ENCODE measurements around the gene MLLT6.

DNA sequence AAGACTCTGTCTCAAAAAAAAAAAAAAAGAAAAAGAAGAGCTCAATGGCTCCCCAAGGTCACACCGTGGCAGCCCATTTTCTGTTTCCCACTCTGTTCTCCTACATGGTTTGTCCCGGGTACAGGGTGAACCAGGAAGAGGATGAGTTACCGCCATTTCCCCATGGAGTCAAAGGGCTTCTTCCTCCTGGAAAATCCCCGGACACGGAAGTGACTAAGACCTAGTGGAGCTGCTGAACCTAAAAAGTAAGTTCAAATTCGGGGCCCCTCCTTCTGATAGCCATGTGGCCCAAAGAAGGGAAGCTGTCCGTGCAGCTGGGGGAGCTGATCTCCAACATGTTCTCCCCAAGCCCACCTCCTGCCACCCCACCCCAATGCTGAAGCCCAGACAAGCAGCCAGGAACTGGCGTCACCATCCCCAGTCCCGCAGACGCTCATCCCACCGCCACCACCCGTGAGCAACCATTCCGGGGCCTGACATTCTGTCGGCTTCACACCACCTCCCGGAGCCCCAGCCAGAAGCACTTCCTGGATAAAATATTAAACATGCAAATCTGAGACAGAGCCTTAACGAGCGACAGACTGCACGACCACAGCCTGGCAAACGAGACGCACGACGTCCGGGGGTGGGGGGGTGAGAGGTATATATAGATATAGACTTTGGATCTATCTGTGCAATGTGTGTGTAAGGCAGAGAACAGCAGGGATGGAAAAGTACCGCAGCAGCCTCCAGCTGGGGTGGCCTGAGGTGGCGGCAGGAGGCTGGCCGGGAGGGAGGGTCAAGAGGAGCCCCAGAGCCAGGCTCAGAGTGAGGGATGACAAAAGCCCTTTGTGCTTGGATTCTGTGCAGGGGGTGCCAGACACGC lies 47.9 kb upstream of the MLLT6 start:
- TF ChIP-seq, protein P1, sequence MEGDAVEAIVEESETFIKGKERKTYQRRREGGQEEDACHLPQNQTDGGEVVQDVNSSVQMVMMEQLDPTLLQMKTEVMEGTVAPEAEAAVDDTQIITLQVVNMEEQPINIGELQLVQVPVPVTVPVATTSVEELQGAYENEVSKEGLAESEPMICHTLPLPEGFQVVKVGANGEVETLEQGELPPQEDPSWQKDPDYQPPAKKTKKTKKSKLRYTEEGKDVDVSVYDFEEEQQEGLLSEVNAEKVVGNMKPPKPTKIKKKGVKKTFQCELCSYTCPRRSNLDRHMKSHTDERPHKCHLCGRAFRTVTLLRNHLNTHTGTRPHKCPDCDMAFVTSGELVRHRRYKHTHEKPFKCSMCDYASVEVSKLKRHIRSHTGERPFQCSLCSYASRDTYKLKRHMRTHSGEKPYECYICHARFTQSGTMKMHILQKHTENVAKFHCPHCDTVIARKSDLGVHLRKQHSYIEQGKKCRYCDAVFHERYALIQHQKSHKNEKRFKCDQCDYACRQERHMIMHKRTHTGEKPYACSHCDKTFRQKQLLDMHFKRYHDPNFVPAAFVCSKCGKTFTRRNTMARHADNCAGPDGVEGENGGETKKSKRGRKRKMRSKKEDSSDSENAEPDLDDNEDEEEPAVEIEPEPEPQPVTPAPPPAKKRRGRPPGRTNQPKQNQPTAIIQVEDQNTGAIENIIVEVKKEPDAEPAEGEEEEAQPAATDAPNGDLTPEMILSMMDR (IDR thresholded peaks at IDR 0.05): no peak
- no peak for TF ChIP-seq ZFX (IDR thresholded peaks at IDR 0.05; ENCODE audit: borderline replicate concordance)

Measured in 22Rv1 (cell line).